Gastroesophageal sphincter (tissue), 3 donors: ENCODE measurements around the gene PCNA.

Experiments
- EP300 ChIP-seq: sonication (generic); formaldehyde crosslinking; IDR thresholded peaks from one replicate; pipeline ENCODE4 v1.6.1; 2017; ENCODE audit warnings: antibody characterized with exemption, mild to moderate bottlenecking
- POLR2A ChIP-seq, 2 donors: fragments of 450-650 bp; IDR thresholded peaks; one replicate each; pipeline ENCODE4 v1.6.1; 2017; ENCODE audit warnings: antibody characterized with exemption in 2 of 2, mild to moderate bottlenecking in 2 of 2, moderate library complexity in 1 of 2
- POLR2AphosphoS5 ChIP-seq: sonication (generic); formaldehyde crosslinking; IDR thresholded peaks from one replicate; pipeline ENCODE4 v1.6.1; 2017; ENCODE audit warnings: antibody characterized with exemption
- TF ChIP-seq, protein P1 (sequence below), 4 experiments: fragments of 200-600 bp in 2 of 4; fragments of 450-650 bp in 2 of 4; sonication (generic) in 1 of 4; IDR thresholded peaks; one replicate each; pipeline ENCODE4 v1.5.1; 2017 to 2019; ENCODE audit warnings: antibody characterized with exemption in 4 of 4, mild to moderate bottlenecking in 2 of 4, moderate library complexity in 2 of 4

DNA sequence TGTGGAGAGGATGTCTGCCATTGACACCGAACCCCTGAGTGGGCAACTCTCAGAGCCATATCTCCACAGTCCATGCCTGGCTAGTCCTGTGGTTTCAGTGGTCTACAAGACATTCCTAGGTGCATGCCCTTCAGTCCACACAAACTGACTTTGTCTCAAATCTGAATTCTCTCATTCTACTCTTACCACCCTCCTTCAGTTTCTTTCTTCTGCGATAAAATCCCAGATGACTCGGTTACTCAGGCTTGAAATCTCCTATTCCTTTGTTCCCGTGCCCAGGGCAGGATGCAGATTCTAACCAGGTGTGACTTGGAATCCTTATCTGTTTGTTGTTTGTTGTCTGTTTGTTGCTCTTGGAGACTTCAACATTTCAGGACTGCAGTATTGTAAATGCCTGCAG, 16.3 kb upstream of the PCNA start:
- TF ChIP-seq, protein P1, sequence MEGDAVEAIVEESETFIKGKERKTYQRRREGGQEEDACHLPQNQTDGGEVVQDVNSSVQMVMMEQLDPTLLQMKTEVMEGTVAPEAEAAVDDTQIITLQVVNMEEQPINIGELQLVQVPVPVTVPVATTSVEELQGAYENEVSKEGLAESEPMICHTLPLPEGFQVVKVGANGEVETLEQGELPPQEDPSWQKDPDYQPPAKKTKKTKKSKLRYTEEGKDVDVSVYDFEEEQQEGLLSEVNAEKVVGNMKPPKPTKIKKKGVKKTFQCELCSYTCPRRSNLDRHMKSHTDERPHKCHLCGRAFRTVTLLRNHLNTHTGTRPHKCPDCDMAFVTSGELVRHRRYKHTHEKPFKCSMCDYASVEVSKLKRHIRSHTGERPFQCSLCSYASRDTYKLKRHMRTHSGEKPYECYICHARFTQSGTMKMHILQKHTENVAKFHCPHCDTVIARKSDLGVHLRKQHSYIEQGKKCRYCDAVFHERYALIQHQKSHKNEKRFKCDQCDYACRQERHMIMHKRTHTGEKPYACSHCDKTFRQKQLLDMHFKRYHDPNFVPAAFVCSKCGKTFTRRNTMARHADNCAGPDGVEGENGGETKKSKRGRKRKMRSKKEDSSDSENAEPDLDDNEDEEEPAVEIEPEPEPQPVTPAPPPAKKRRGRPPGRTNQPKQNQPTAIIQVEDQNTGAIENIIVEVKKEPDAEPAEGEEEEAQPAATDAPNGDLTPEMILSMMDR (IDR thresholded peaks at IDR 0.05) = no peak
- TF ChIP-seq POLR2A (IDR thresholded peaks at IDR 0.05) (no peak), EP300 (no peak), POLR2AphosphoS5 (no peak)
